GM12873 (cell line): ENCODE measurements around the gene CNTN4.

ENCODE experiments used
- CTCF ChIP-seq: IDR thresholded peaks from 2 replicates; pipeline ENCODE4 v1.5.1; 2012; ENCODE audit warnings: low read depth, mild to moderate bottlenecking, moderate library complexity, low read length, control low read depth; ENCODE audit not compliant: insufficient read depth; ENCODE audit errors: missing control alignments

Gene CNTN4

GRCh38 chr3:2114617-2115275 is 16.1 kb downstream of the CNTN4 start:
- TF ChIP-seq CTCF = no peak

GRCh38 chr3:2130726-2131125 is 32.1 kb downstream of the CNTN4 start:
- TF ChIP-seq CTCF = no peak

GRCh38 chr3:2133146-2133545 is 34.5 kb downstream of the CNTN4 start:
- no peak for TF ChIP-seq CTCF

- TF ChIP-seq CTCF = no peak
Measured at GRCh38 chr3:2137651-2138050, 39.0 kb downstream of the CNTN4 start.

- no peak for TF ChIP-seq CTCF
Measured at GRCh38 chr3:2141482-2141881, 42.8 kb downstream of the CNTN4 start.

- no peak for TF ChIP-seq CTCF
Measured at GRCh38 chr3:2148561-2149340, 50.1 kb downstream of the CNTN4 start.

GRCh38 chr3:2153053-2153452 is 54.4 kb downstream of the CNTN4 start:
- TF ChIP-seq CTCF = no peak
